Heart left ventricle (tissue), 13 donors: Measurements from ENCODE around the gene DACT1.

ENCODE experiments used
- CTCF ChIP-seq, 12 donors: fragments of 200-600 bp; sonication (generic) in 4 of 12; IDR thresholded peaks; one replicate each; pipeline versions ENCODE4 v1.5.0 to v1.8.0; 2018 to 2022; ENCODE audit warnings: antibody characterized with exemption in 12 of 12, mild to moderate bottlenecking in 5 of 12
- POLR2A ChIP-seq, 2 donors: fragments of 450-650 bp; IDR thresholded peaks; one replicate each; pipeline ENCODE4 v1.6.1; 2017; ENCODE audit warnings: antibody characterized with exemption in 2 of 2, mild to moderate bottlenecking in 2 of 2, moderate library complexity in 2 of 2
- donor health status: ischemic (EF 13 %, LVEDD 7.1; RV severe dilation, severe dysfunction).
- donor health status: DM: no; HTN: yes; CAD: no.
- donor health status: DM: no; HTN: no; CAD: no.
- donor health status: ischemic (EF 25% LVEDD 6.9; RV normal size, moderate dysfunction).
- donor health status: ischemic (EF 25% LVEDD 5.7; RV mildly dilated, moderate dysfunction).
- donor health status: ischemic (EF 35%, LVEDD 5.7; RV mildly dilated, moderate dysfunction).
- donor health status: nonischemic (EF 11% LVEDD 7.7; RV severe dilation, severe dysfunction).
- donor health status: DM: yes; HTN: yes; CAD: no.
- donor health status: PGD.
- donor health status: ischemic (EF 29% LVEDD 5.4; RV normal size, mild dysfunction).
- donor health status: nonischemic (EF 23%, LVEDD 6.1; RV moderate dilation, normal function).

GRCh38 chr14:58597041-58597440 lies 40.7 kb upstream of the DACT1 start:
- TF ChIP-seq CTCF (IDR thresholded peaks at IDR 0.05) (no peak), POLR2A (IDR thresholded peaks at IDR 0.05) (no peak)
